Heart right ventricle (tissue), 16 donors: ENCODE data around the gene CTSD. TPM values are rescaled to one million over a fixed set of nuclear protein-coding genes. Genes with fewer than 3 reads are reported as not detected.

ENCODE experiments used
- ATAC-seq, 8 donors: fragments of 200-7000 bp; cut with Tn5 transposase; one replicate each; pipeline ENCODE4 v1.9.1; 2020; ENCODE audit warnings: mild to moderate bottlenecking in 8 of 8, moderate library complexity in 8 of 8, moderate number of reproducible peaks in 1 of 8
- DNase-seq, 2 donors: peaks; one replicate each; pipeline ENCODE4 v3.0.0-alpha.2; 2020
- H3K27ac ChIP-seq, 10 donors: fragments of 200-600 bp; sonication (generic) in 2 of 10; one replicate each; pipeline versions ENCODE4 v1.5.0 to v1.8.0; 2020 to 2022; ENCODE audit warnings: mild to moderate bottlenecking in 3 of 10
- H3K27me3 ChIP-seq, 7 donors: fragments of 200-600 bp; one replicate each; pipeline ENCODE4 v1.8.0; 2021 to 2022; ENCODE audit warnings: mild to moderate bottlenecking in 2 of 7
- H3K36me3 ChIP-seq, 9 donors: fragments of 200-600 bp; sonication (generic) in 1 of 9; one replicate each; pipeline versions ENCODE4 v1.5.0 to v1.8.0; 2020 to 2022; ENCODE audit warnings: mild to moderate bottlenecking in 2 of 9
- H3K4me1 ChIP-seq, 9 donors: fragments of 200-600 bp; sonication (generic) in 1 of 9; one replicate each; pipeline versions ENCODE4 v1.5.0 to v1.8.0; 2020 to 2022; ENCODE audit warnings: mild to moderate bottlenecking in 4 of 9
- H3K4me3 ChIP-seq, 10 donors: fragments of 200-600 bp; sonication (generic) in 2 of 10; one replicate each; pipeline versions ENCODE4 v1.5.0 to v1.8.0; 2020 to 2022; ENCODE audit warnings: mild to moderate bottlenecking in 7 of 10, moderate library complexity in 2 of 10
- H3K9me3 ChIP-seq, 11 donors: fragments of 200-600 bp in 10 of 11; sonication (generic) in 2 of 11; one replicate each; pipeline versions ENCODE4 v1.5.0 to v1.8.0; 2013 to 2022; ENCODE audit warnings: mild to moderate bottlenecking in 2 of 11, control low read depth in 1 of 11, moderate library complexity in 1 of 11
- WGBS, 2 donors: extraction: QIAGEN DNeasy Blood & Tissue Kit; methylation state at CpG; one replicate each; pipeline ENCODE4 v1.1.7; 2013; ENCODE audit warnings: inconsistent platforms in 1 of 2; 5-methylcytosine and 5-hydroxymethylcytosine counted together
- intact Hi-C, 10 donors: fragments of 100-400 bp; cut with DNase I; formaldehyde crosslinking; loops; one replicate each; pipeline versions ENCODE4 v1.11.1 to v1.14.2; 2022
- polyA plus RNA-seq, 2 donors: library from polyadenylated mRNA; stranded (reverse); fragments of 200-250 nt; gene quantifications; one replicate each; pipeline ENCODE4 v1.2.3, GENCODE V29; 2013
- total RNA-seq, 10 donors: library from RNA; stranded (reverse); fragmentation: NEBNext Ultra II Directional in 3 of 10; extraction: Animal tissue kit (Norgen Biotek cat#: 25700) in 3 of 10; gene quantifications; one replicate each; pipeline versions ENCODE4 v1.2.1 to v1.2.4, GENCODE V29; 2021 to 2023
- TF ChIP-seq, protein P1 (sequence below), 9 donors: fragments of 200-600 bp; sonication (generic) in 2 of 9; IDR thresholded peaks; one replicate each; pipeline versions ENCODE4 v1.5.0 to v1.8.0; 2021 to 2022; ENCODE audit warnings: antibody characterized with exemption in 9 of 9, mild to moderate bottlenecking in 5 of 9, moderate library complexity in 1 of 9
- donor health status: Arrhythmogenic right ventricular cardiomyopathy.
- donor health status: ischemic (EF 13 %, LVEDD 7.1; RV severe dilation, severe dysfunction).
- donor health status: healthy with polysubstance abuse.
- donor health status: DM: no; HTN: yes; CAD: no.
- donor health status: DM: no; HTN: no; CAD: no.
- donor health status: ischemic (EF 25% LVEDD 6.9; RV normal size, moderate dysfunction).
- donor health status: ischemic (EF 25% LVEDD 5.7; RV mildly dilated, moderate dysfunction).
- donor health status: healthy.
- donor health status: DM: yes; HTN: yes; CAD: no.
- donor health status: Ischemic cardiomyopathy.
- donor health status: ischemic (EF 35%, LVEDD 5.7; RV mildly dilated, moderate dysfunction).
- donor health status: nonischemic (EF 11% LVEDD 7.7; RV severe dilation, severe dysfunction).
- donor health status: DM: yes; HTN: yes; CAD: no.
- donor health status: PGD.
- donor health status: ischemic (EF 29% LVEDD 5.4; RV normal size, mild dysfunction).
- donor health status: nonischemic (EF 23%, LVEDD 6.1; RV moderate dilation, normal function).

The CTSD gene
- total and polyA plus RNA-seq, 12 donors, result 431 to 1,070 (median 786) TPM

DNA sequence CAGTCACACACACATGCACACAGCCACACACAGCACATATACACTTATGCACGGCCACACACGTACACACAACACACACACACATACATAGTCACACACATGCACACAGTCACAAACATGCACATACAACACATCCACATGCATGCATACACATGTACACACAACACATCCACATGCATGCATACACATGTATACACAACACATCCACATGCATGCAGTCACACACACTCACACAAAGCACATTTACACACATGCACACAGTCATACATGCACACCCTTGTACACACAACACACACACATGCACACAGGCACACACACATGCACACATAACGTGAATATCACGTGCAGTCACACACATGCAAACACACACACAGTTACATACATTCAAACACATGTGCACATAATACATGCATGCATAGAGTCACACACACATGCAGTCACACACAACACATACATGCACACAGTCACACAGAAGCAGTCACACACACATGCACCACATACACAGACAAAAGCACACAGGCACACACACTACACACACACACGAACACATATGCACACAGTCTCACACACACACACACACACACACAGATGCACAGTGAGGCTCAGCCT, 32.2 kb downstream of the CTSD start:
- DNase-seq, result no peak
- intact Hi-C loops, result no loop called here
- Histone ChIP-seq H3K27ac (no peak overlapping the region), H3K36me3 (no peaks in the 10 kb centered on the region), H3K27me3 (peaks cover 5 to 91% (median 74%) of the 10 kb centered on the region in 7 donors), H3K9me3 (peaks cover 0 to 7% (median 0%) of the 10 kb centered on the region in 11 donors), H3K4me1 (no peaks in the 10 kb centered on the region), H3K4me3 (no peak overlapping the region)
- WGBS, 2 donors, result 90 to 91% methylated on average over 5 of the region's 5 CpGs
- TF ChIP-seq, protein P1, sequence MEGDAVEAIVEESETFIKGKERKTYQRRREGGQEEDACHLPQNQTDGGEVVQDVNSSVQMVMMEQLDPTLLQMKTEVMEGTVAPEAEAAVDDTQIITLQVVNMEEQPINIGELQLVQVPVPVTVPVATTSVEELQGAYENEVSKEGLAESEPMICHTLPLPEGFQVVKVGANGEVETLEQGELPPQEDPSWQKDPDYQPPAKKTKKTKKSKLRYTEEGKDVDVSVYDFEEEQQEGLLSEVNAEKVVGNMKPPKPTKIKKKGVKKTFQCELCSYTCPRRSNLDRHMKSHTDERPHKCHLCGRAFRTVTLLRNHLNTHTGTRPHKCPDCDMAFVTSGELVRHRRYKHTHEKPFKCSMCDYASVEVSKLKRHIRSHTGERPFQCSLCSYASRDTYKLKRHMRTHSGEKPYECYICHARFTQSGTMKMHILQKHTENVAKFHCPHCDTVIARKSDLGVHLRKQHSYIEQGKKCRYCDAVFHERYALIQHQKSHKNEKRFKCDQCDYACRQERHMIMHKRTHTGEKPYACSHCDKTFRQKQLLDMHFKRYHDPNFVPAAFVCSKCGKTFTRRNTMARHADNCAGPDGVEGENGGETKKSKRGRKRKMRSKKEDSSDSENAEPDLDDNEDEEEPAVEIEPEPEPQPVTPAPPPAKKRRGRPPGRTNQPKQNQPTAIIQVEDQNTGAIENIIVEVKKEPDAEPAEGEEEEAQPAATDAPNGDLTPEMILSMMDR (IDR thresholded peaks at IDR 0.05), result no peak
- ATAC-seq, result no peak

DNA sequence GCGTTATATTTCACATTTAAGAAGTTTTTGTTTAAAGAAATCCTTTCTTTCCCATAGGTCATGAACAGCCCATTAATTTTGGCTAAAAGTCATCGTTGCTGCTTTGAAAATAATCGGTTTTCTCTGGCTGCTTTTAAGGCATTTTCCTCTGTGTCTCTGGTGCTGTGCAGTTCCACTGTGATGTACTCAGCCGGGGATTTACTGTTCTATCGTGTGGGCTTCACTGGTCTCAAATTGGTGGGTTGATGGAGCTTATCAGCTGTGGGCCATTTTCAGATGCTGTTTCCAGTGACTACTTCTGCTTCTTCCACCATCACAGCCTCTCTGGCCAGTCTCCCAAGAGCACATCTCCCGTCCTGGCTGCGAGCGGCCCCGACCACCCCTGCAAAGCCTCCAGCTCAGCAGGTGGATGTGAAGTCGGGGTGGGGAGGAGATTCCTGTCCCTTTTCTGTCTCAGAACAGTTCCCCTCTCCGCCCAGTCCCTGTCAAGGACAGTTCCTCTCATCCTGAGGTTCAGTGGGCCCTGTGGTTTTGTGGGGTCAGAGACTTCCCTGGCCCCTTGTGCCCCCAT, 33.6 kb downstream of the CTSD start:
- intact Hi-C loops, result no loop called here
- Histone ChIP-seq H3K4me1 (no peaks in the 10 kb centered on the region), H3K4me3 (no peak overlapping the region), H3K27ac (no peak overlapping the region), H3K27me3 (peaks cover 5 to 81% (median 70%) of the 10 kb centered on the region in 7 donors), H3K36me3 (no peaks in the 10 kb centered on the region), H3K9me3 (no peaks in the 10 kb centered on the region)
- ATAC-seq, result no peak
- TF ChIP-seq, protein P1 (IDR thresholded peaks at IDR 0.05), result no peak
- no peak for DNase-seq
- WGBS, 2 donors, result 62 to 66% methylated on average over 11 of the region's 11 CpGs

DNA sequence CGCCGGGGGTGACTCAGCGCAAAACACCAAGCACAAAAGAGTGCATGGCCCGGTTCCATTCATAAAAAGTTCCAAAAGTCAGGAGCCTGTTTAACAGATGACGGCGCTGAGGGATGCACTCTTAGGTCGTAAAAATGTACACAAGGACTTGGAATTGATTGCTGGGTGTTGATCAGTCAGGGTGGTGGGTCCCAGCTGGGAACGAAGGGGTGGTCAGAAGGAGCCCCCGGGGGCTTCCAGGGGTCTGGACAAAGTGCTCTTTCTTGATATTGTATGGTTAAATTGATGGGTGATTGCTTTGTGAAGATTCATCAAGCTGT, 34.1 kb downstream of the CTSD start:
- no peaks in the 10 kb centered on the region for H3K4me1 ChIP-seq
- DNase-seq, result no peak
- no peaks in the 10 kb centered on the region for H3K9me3 ChIP-seq
- intact Hi-C loops, result no loop called here
- no peaks in the 10 kb centered on the region for H3K36me3 ChIP-seq
- H3K27ac ChIP-seq, result no peak overlapping the region
- TF ChIP-seq, protein P1 (IDR thresholded peaks at IDR 0.05), result no peak
- 79 to 84% methylated on average over 9 of the region's 9 CpGs for WGBS, 2 donors
- H3K4me3 ChIP-seq, result no peak overlapping the region
- peaks cover 3 to 81% (median 65%) of the 10 kb centered on the region in 7 donors for H3K27me3 ChIP-seq
- no peak for ATAC-seq

DNA sequence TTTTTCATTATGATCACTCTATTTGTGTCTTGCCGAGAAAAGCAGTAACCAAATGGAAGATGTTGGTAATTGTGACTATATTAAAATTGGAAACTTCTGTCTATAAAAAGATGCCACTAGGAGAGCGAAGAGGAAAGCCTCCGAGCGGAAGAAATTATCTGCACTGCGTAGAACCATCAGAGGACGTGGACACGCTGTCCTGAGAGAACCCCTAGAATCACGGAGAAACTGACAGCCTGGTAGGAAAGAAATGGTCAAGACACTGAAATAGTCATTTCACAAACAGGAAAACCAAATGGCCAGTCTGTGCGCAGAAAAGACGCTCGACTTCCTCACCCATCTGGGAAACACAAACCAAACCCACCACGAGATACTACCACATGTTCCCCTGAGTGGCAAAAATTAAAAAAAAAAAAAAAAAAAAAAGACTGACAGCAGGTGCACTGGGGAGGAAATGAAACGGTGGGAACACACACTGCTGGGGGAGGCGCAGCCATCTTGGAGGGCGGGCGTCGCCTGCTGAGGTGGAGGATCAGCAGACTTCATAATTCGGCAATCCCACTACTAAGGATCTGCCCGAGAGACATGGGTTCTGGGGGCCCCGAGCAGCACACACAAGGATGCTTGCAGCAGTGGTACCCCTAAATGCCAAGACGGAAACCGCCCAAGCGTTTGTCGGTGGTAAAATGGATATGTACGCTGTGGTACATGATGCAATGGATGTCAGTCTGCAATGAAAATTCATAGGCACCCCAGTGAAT, 34.6 kb downstream of the CTSD start:
- Histone ChIP-seq H3K27me3 (peaks cover 0 to 79% (median 61%) of the 10 kb centered on the region in 7 donors), H3K4me1 (no peaks in the 10 kb centered on the region), H3K4me3 (no peak overlapping the region), H3K27ac (no peak overlapping the region), H3K9me3 (no peaks in the 10 kb centered on the region), H3K36me3 (no peaks in the 10 kb centered on the region)
- TF ChIP-seq, protein P1 (IDR thresholded peaks at IDR 0.05), result no peak
- peak in 1 of 8 donors; percentile 26 for ATAC-seq
- WGBS, 2 donors, result 80 to 85% methylated on average over 25 of the region's 25 CpGs
- intact Hi-C loops, result no loop called here
- DNase-seq, result no peak
